Nephron (organoid): Measurements from ENCODE around the gene KAT7.

Experiments used
- H3K27ac Mint-ChIP-seq, 3 experiments: 2 replicates each; pipeline ENCODE4 v1.8.0; 2020; ENCODE audit warnings: mixed read lengths in 3 of 3, mild to moderate bottlenecking in 2 of 3, moderate library complexity in 1 of 3
- H3K27me3 Mint-ChIP-seq: 2 replicates; pipeline ENCODE4 v1.8.0; 2021; ENCODE audit warnings: low read depth, mild to moderate bottlenecking, moderate library complexity, mixed read lengths
- H3K36me3 Mint-ChIP-seq: 2 replicates; pipeline ENCODE4 v1.8.0; 2020; ENCODE audit warnings: low read depth, mixed read lengths
- H3K4me1 Mint-ChIP-seq: 2 replicates; pipeline ENCODE4 v1.8.0; 2020; ENCODE audit warnings: mixed read lengths
- H3K4me3 Mint-ChIP-seq, 3 experiments: 2 replicates each; pipeline ENCODE4 v1.8.0; 2020; ENCODE audit warnings: mild to moderate bottlenecking in 3 of 3, mixed read lengths in 3 of 3, moderate library complexity in 2 of 3
- H3K9me3 Mint-ChIP-seq: 2 replicates; pipeline ENCODE4 v1.8.0; 2020; ENCODE audit warnings: mixed read lengths
- CTCF ChIP-seq, 3 experiments: fragments of 200-600 bp; sonication (generic); IDR thresholded peaks; one replicate each; pipeline ENCODE4 v1.5.0; 2021; ENCODE audit warnings: antibody characterized with exemption in 3 of 3; ENCODE audit not compliant: unreplicated experiment in 3 of 3

The KAT7 gene

GRCh38 chr17:49850218-49850610 is 61.7 kb downstream of the KAT7 start:
- H3K27ac Mint-ChIP-seq: no peak overlapping the region
- H3K4me1 Mint-ChIP-seq: peaks cover 11% of the 10 kb centered on the region
- H3K9me3 Mint-ChIP-seq: no peaks in the 10 kb centered on the region
- TF ChIP-seq CTCF (IDR thresholded peaks at IDR 0.05; ENCODE audit: unreplicated experiment in 3 of 3): no peak
- peak overlapping the region; percentile 83 to 86 (median 84) for H3K4me3 Mint-ChIP-seq
- H3K27me3 Mint-ChIP-seq: peaks cover 68% of the 10 kb centered on the region
- no peaks in the 10 kb centered on the region for H3K36me3 Mint-ChIP-seq

DNA sequence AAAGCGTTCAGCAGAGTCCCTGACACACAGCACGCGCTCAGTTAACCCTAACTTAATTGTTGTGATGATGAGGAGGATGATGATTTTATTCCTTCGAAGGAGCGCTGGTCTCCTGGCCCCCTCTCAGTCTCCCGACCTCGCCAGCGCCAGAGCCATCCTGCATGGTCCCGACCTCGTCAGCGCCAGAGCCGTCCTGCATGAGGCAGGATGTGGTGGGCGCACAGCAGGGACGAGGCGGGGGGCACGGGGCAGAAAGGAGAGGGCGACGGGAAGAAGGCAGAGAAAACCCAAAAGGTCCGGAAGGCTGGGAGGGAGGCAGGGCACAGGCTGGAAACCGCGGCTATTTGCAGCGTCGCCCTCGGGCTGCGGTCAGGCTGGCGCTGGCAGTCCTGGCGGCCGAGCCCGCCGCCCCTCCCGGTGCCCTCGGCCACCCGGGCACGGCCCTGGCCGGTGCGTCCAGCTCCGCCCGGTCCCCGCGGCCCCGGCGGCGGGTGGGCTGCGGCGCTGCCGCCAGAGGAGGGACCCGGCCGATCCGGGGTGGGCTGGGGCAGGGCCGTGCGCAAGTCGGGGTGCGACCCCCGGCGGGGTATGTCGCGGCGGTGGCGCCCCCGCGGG is 62.4 kb downstream of the KAT7 start:
- peaks cover 74% of the 10 kb centered on the region for H3K27me3 Mint-ChIP-seq
- peak overlapping the region in 1 of 3 experiments; percentile 29 for H3K27ac Mint-ChIP-seq
- H3K36me3 Mint-ChIP-seq: no peaks in the 10 kb centered on the region
- TF ChIP-seq CTCF (IDR thresholded peaks at IDR 0.05; ENCODE audit: unreplicated experiment in 3 of 3): no peak
- H3K4me3 Mint-ChIP-seq: peak overlapping the region; percentile 83 to 86 (median 84)
- H3K9me3 Mint-ChIP-seq: no peaks in the 10 kb centered on the region
- peaks cover 4% of the 10 kb centered on the region for H3K4me1 Mint-ChIP-seq

DNA sequence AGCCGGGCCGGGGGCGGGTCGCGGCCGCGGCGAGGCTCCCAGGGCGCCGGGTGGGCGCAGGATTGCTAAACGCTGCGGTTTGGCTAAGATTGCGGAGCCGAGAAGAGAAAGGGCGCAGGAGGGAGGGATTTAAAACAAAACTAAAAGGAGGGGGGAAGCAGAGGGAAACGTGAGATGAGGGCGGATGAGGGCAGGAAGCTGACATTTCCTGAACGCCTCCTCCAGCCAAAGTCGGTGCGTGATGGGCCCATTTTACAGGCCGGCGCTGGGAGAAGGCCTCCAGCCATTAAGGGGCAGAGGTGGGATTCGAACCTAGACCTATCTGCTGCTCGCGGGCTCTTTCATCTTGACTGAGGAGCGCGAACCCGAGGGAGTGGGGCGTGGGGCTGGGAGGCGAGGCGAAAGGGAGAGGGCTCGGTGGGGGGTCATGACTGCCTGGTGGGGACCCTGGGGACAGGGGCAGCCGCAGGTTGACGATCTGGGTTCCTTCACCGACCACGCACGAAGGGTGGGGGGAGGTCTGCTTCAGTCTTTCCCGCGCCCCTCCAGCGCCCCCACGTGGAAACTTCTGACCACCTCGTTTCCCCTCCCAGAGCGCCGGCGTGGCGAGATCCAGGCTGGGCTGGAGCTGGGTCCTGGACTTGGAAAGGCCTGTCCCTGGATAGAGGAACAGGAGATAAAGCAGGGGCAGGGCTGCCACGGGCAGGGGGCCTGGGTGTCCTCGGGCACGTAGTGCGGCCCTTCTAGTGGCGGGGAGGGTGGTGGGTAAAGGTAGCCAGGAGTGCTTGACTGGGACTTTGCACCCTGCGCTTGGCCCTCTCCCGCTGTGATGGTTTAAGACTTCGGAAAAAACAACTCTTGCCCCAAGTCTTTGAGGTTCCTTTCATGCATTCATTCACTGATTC is 63.2 kb downstream of the KAT7 start:
- H3K36me3 Mint-ChIP-seq: no peaks in the 10 kb centered on the region
- no peak overlapping the region for H3K27ac Mint-ChIP-seq
- TF ChIP-seq CTCF (IDR thresholded peaks at IDR 0.05; ENCODE audit: unreplicated experiment in 3 of 3): peak; percentile 53 to 67 (median 58)
- H3K27me3 Mint-ChIP-seq: peaks cover 75% of the 10 kb centered on the region
- peak overlapping the region; percentile 75 to 81 (median 77) for H3K4me3 Mint-ChIP-seq
- peaks cover 4% of the 10 kb centered on the region for H3K4me1 Mint-ChIP-seq
- H3K9me3 Mint-ChIP-seq: no peaks in the 10 kb centered on the region

- no peak for TF ChIP-seq CTCF (IDR thresholded peaks at IDR 0.05; ENCODE audit: unreplicated experiment in 3 of 3)
- H3K27me3 Mint-ChIP-seq: peaks cover 67% of the 10 kb centered on the region
- peaks cover 4% of the 10 kb centered on the region for H3K4me1 Mint-ChIP-seq
- H3K27ac Mint-ChIP-seq: no peak overlapping the region
- H3K4me3 Mint-ChIP-seq: peak overlapping the region in 2 of 3 experiments; percentile 15 to 28
- no peaks in the 10 kb centered on the region for H3K9me3 Mint-ChIP-seq
- H3K36me3 Mint-ChIP-seq: no peaks in the 10 kb centered on the region
These were observed 65.1 kb downstream of the KAT7 start for GRCh38 chr17:49853470-49854015.

GRCh38 chr17:49854126-49854525 is 65.6 kb downstream of the KAT7 start:
- Mint-ChIP-seq H3K9me3 (no peaks in the 10 kb centered on the region), H3K4me3 (no peak overlapping the region), H3K27ac (no peak overlapping the region), H3K27me3 (peaks cover 67% of the 10 kb centered on the region), H3K4me1 (peaks cover 4% of the 10 kb centered on the region), H3K36me3 (no peaks in the 10 kb centered on the region)
- no peak for TF ChIP-seq CTCF (IDR thresholded peaks at IDR 0.05; ENCODE audit: unreplicated experiment in 3 of 3)
